IMR-90 (cell line): ENCODE measurements around the gene ASTN2.

ENCODE experiments used
- MXI1 ChIP-seq: IDR thresholded peaks from 2 replicates; pipeline ENCODE4 v1.6.1; 2012; ENCODE audit warnings: low read depth, mild to moderate bottlenecking, low read length, moderate library complexity, borderline replicate concordance
- USF2 ChIP-seq: fragments of 150-350 bp; IDR thresholded peaks from 2 replicates; pipeline ENCODE4 v1.6.1; 2017; ENCODE audit warnings: mild to moderate bottlenecking, antibody characterized with exemption, low read length, low read depth
- TF ChIP-seq, protein P1 (sequence below): conservative IDR thresholded peaks from 2 replicates; pipeline ENCODE4 v1.5.1; 2012; ENCODE audit warnings: mild to moderate bottlenecking, low read depth, low read length, improper control_type of control experiment

DNA sequence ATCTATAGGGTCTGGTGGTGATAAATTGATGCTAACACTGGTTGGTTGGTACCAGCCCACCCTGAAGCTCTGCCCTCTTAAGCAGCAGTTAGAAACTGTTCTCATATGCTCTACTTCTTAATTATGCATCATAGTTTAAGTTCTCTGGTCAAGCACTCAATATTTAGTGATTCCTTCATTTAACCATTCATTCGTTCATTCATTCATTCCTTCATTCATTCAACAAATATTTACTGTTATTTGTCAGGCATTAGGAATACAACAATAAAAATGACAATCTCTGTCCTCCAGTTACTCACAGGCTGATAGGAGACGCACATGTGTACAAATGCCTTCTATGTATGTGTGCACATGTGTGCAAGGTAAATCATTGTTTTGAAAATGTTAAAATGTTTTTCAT is 673.1 kb downstream of the ASTN2 start:
- TF ChIP-seq, protein P1, sequence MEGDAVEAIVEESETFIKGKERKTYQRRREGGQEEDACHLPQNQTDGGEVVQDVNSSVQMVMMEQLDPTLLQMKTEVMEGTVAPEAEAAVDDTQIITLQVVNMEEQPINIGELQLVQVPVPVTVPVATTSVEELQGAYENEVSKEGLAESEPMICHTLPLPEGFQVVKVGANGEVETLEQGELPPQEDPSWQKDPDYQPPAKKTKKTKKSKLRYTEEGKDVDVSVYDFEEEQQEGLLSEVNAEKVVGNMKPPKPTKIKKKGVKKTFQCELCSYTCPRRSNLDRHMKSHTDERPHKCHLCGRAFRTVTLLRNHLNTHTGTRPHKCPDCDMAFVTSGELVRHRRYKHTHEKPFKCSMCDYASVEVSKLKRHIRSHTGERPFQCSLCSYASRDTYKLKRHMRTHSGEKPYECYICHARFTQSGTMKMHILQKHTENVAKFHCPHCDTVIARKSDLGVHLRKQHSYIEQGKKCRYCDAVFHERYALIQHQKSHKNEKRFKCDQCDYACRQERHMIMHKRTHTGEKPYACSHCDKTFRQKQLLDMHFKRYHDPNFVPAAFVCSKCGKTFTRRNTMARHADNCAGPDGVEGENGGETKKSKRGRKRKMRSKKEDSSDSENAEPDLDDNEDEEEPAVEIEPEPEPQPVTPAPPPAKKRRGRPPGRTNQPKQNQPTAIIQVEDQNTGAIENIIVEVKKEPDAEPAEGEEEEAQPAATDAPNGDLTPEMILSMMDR, result no peak
- TF ChIP-seq MXI1, result no peak
- no peak for TF ChIP-seq USF2
